Activated CD4-positive, alpha-beta memory T cell treated with anti-CD3 and anti-CD28 coated beads, Interleukin-2, amount 10 ng/mL, durations not matched to agents 7 days and 5 days (primary cell): ENCODE results near the gene RSPH4A. TPM values are rescaled to one million over a fixed set of nuclear protein-coding genes. Genes with fewer than 3 reads are reported as not detected.

Source experiments
- CTCF ChIA-PET: fragments of 350-600 bp; sonication (Branson Sonifier 250); formaldehyde crosslinking; loops from one replicate; lab custom pipeline; 2021; ENCODE audit warnings: antibody characterized with exemption, inconsistent platforms; lab: Charles Lee
- POLR2A ChIA-PET: fragments of 350-600 bp; sonication (Branson Sonifier 250); formaldehyde crosslinking; loops from one replicate; lab custom pipeline; 2021; ENCODE audit warnings: antibody characterized with exemption; lab: Charles Lee
- DNase-seq: peaks from one replicate; pipeline ENCODE4 v3.0.0-alpha.2; 2020
- H3K27ac Mint-ChIP-seq: one replicate; pipeline ENCODE4 v1.8.0; 2021; ENCODE audit warnings: mild to moderate bottlenecking, mixed read lengths
- H3K27me3 Mint-ChIP-seq: one replicate; pipeline ENCODE4 v1.8.0; 2021; ENCODE audit warnings: mixed read lengths
- H3K36me3 Mint-ChIP-seq: one replicate; pipeline ENCODE4 v1.8.0; 2021; ENCODE audit warnings: low read depth, mixed read lengths
- H3K4me1 Mint-ChIP-seq: one replicate; pipeline ENCODE4 v1.8.0; 2021; ENCODE audit warnings: mixed read lengths
- H3K4me3 Mint-ChIP-seq: one replicate; pipeline ENCODE4 v1.8.0; 2021; ENCODE audit warnings: mild to moderate bottlenecking, mixed read lengths
- H3K9me3 Mint-ChIP-seq: one replicate; pipeline ENCODE4 v1.8.0; 2021; ENCODE audit warnings: mixed read lengths
- total RNA-seq, 2 experiments: library from RNA; stranded (reverse); gene quantifications; one replicate each; pipeline ENCODE4 v1.2.3, GENCODE V29; 2021

The RSPH4A gene
- under 1 TPM; 0.10 to 0.15 TPM for total RNA-seq

GRCh38 chr6:116615937-116616736, at the start of gene RSPH4A:
TSS of gene RSPH4A (plus strand) at chr6:116616479. CDS start at chr6:116616624, 145 bp downstream.
- POLR2A ChIA-PET, result no interaction called here
- H3K4me1 Mint-ChIP-seq, result peaks cover 13% of the 10 kb centered on the region

GRCh38 chr6:116568111-116568510, 48.2 kb upstream of the RSPH4A start:
- H3K4me3 Mint-ChIP-seq, result no peak overlapping the region
- no peak for DNase-seq
- peaks cover 20% of the 10 kb centered on the region for H3K27me3 Mint-ChIP-seq
- POLR2A ChIA-PET, result no interaction called here
- peaks cover 32% of the 10 kb centered on the region for H3K4me1 Mint-ChIP-seq
- no peak overlapping the region for H3K27ac Mint-ChIP-seq
- CTCF ChIA-PET, result no interaction called here
- H3K36me3 Mint-ChIP-seq, result no peaks in the 10 kb centered on the region
- no peaks in the 10 kb centered on the region for H3K9me3 Mint-ChIP-seq

More at GRCh38 chr6:116615937-116616736, at the start of gene RSPH4A:
- DNase-seq, result peak; percentile 78
- Mint-ChIP-seq H3K9me3 (no peaks in the 10 kb centered on the region), H3K27ac (peak within 1 kb of the TSS; percentile 13), H3K4me3 (peak within 1 kb of the TSS; percentile 79), H3K36me3 (no peaks in the 10 kb centered on the region), H3K27me3 (peaks cover 35% of the 10 kb centered on the region)
- CTCF ChIA-PET, result interaction anchor here (1.4 to 2.0 kb wide), 2 partner anchors 55 to 63 kb away, joined by 3 to 5 read pairs; partner anchors contain the start of gene CALHM4

GRCh38 chr6:116568821-116569755, 47.2 kb upstream of the RSPH4A start:
- CTCF ChIA-PET, result interaction anchor here (0.7 to 2.5 kb wide), 2 partner anchors 12 to 76 kb away, joined by 3 to 21 read pairs; no protein-coding TSS in a partner anchor
- Mint-ChIP-seq H3K9me3 (no peaks in the 10 kb centered on the region), H3K36me3 (peaks cover 3% of the 10 kb centered on the region), H3K27me3 (peaks cover 16% of the 10 kb centered on the region), H3K27ac (no peak overlapping the region), H3K4me1 (peaks cover 41% of the 10 kb centered on the region), H3K4me3 (no peak overlapping the region)
- POLR2A ChIA-PET, result interaction anchor here (1.5 to 2.7 kb wide), 3 partner anchors 55 to 468 kb away, joined by 3 to 13 read pairs (median 8); partner anchors contain the start of genes DSE and NT5DC1
- no peak for DNase-seq

GRCh38 chr6:116570856-116571682, 45.2 kb upstream of the RSPH4A start, which contains the start of gene RWDD1:
TSS of gene RWDD1 (plus strand) at chr6:116571504. CDS start at chr6:116571583, 79 bp downstream.
- CTCF ChIA-PET, result interaction anchor here (0.9 to 2.9 kb wide), 12 partner anchors 8 to 317 kb away, joined by 3 to 21 read pairs (median 6); partner anchors contain the start of genes TSPYL1, TSPYL4 and ZUP1
- peaks cover 44% of the 10 kb centered on the region for H3K4me1 Mint-ChIP-seq
- peak; percentile 99 for DNase-seq
- POLR2A ChIA-PET, result interaction anchor here (0.6 to 3.5 kb wide), 24 partner anchors 9 to 470 kb away, joined by 3 to 55 read pairs (median 6); partner anchors contain the start of genes DSE, KPNA5, NT5DC1 and TSPYL1
- H3K27ac Mint-ChIP-seq, result peak within 1 kb of the TSS; percentile 88
- peak within 1 kb of the TSS; percentile 92 for H3K4me3 Mint-ChIP-seq
- peaks cover 9% of the 10 kb centered on the region for H3K36me3 Mint-ChIP-seq
- H3K27me3 Mint-ChIP-seq, result peaks cover 8% of the 10 kb centered on the region
- no peaks in the 10 kb centered on the region for H3K9me3 Mint-ChIP-seq

- Mint-ChIP-seq H3K36me3 (peaks cover 15% of the 10 kb centered on the region), H3K4me1 (peaks cover 49% of the 10 kb centered on the region), H3K4me3 (peak overlapping the region; percentile 92), H3K9me3 (no peaks in the 10 kb centered on the region), H3K27me3 (peaks cover 4% of the 10 kb centered on the region), H3K27ac (peak overlapping the region; percentile 88)
- CTCF ChIA-PET, result interaction anchor here (0.9 to 2.9 kb wide), 10 partner anchors 8 to 317 kb away, joined by 3 to 21 read pairs (median 8); partner anchors contain the start of genes TSPYL1, TSPYL4 and ZUP1
- POLR2A ChIA-PET, result interaction anchor here (0.8 to 3.5 kb wide), 20 partner anchors 8 to 471 kb away, joined by 3 to 55 read pairs (median 6); partner anchors contain the start of genes DSE, KPNA5, NT5DC1 and TSPYL1
- no peak for DNase-seq
Observed at GRCh38 chr6:116571683-116572000, 44.6 kb upstream of the RSPH4A start.

GRCh38 chr6:116572162-116572561, 44.1 kb upstream of the RSPH4A start:
- peaks cover 53% of the 10 kb centered on the region for H3K4me1 Mint-ChIP-seq
- H3K27ac Mint-ChIP-seq, result peak overlapping the region; percentile 88
- DNase-seq, result no peak
- H3K36me3 Mint-ChIP-seq, result peaks cover 17% of the 10 kb centered on the region
- no peaks in the 10 kb centered on the region for H3K27me3 Mint-ChIP-seq
- peak overlapping the region; percentile 92 for H3K4me3 Mint-ChIP-seq
- no peaks in the 10 kb centered on the region for H3K9me3 Mint-ChIP-seq
- POLR2A ChIA-PET, result interaction anchor here (0.6 to 3.5 kb wide), 17 partner anchors 8 to 471 kb away, joined by 3 to 55 read pairs (median 6); partner anchors contain the start of genes KPNA5, NT5DC1, TSPYL1 and TSPYL4
- CTCF ChIA-PET, result interaction anchor here (1.4 to 2.9 kb wide), 7 partner anchors 9 to 318 kb away, joined by 5 to 19 read pairs (median 9); partner anchors contain the start of genes TSPYL1, TSPYL4 and ZUP1

GRCh38 chr6:116575227-116575626, 41.1 kb upstream of the RSPH4A start:
- no peaks in the 10 kb centered on the region for H3K9me3 Mint-ChIP-seq
- H3K36me3 Mint-ChIP-seq, result peaks cover 26% of the 10 kb centered on the region
- DNase-seq, result no peak
- H3K4me3 Mint-ChIP-seq, result no peak overlapping the region
- POLR2A ChIA-PET, result no interaction called here
- no peaks in the 10 kb centered on the region for H3K27me3 Mint-ChIP-seq
- no peak overlapping the region for H3K27ac Mint-ChIP-seq
- peaks cover 49% of the 10 kb centered on the region for H3K4me1 Mint-ChIP-seq
- CTCF ChIA-PET, result no interaction called here

- Mint-ChIP-seq H3K27ac (no peak overlapping the region), H3K27me3 (no peaks in the 10 kb centered on the region), H3K4me1 (peaks cover 36% of the 10 kb centered on the region), H3K4me3 (no peak overlapping the region), H3K36me3 (peaks cover 32% of the 10 kb centered on the region), H3K9me3 (no peaks in the 10 kb centered on the region)
- DNase-seq, result no peak
- ChIA-PET POLR2A (no interaction called here), CTCF (interaction anchor here (1.4 kb wide), 1 partner anchor 16 kb away, joined by 5 read pairs; no protein-coding TSS in a partner anchor)
Observed at GRCh38 chr6:116577486-116577885, 38.8 kb upstream of the RSPH4A start.

- Mint-ChIP-seq H3K9me3 (no peaks in the 10 kb centered on the region), H3K4me3 (no peak overlapping the region), H3K27ac (no peak overlapping the region), H3K27me3 (no peaks in the 10 kb centered on the region), H3K36me3 (peaks cover 34% of the 10 kb centered on the region), H3K4me1 (peaks cover 28% of the 10 kb centered on the region)
- DNase-seq, result no peak
- ChIA-PET POLR2A (no interaction called here), CTCF (interaction anchor here (1.4 kb wide), 1 partner anchor 17 kb away, joined by 5 read pairs; no protein-coding TSS in a partner anchor)
Observed at GRCh38 chr6:116578335-116578734, 37.9 kb upstream of the RSPH4A start.

GRCh38 chr6:116579143-116579542, 37.1 kb upstream of the RSPH4A start:
- ChIA-PET CTCF (interaction anchor here (0.9 to 3.9 kb wide), 3 partner anchors 9 to 24 kb away, joined by 3 to 21 read pairs (median 3); partner anchors contain the start of gene RWDD1), POLR2A (interaction anchor here (0.8 to 2.7 kb wide), 2 partner anchors 8 to 326 kb away, joined by 4 to 12 read pairs; partner anchors contain the start of gene RWDD1)
- H3K9me3 Mint-ChIP-seq, result no peaks in the 10 kb centered on the region
- DNase-seq, result no peak
- H3K36me3 Mint-ChIP-seq, result peaks cover 31% of the 10 kb centered on the region
- peaks cover 20% of the 10 kb centered on the region for H3K4me1 Mint-ChIP-seq
- H3K4me3 Mint-ChIP-seq, result no peak overlapping the region
- H3K27me3 Mint-ChIP-seq, result no peaks in the 10 kb centered on the region
- H3K27ac Mint-ChIP-seq, result no peak overlapping the region

- Mint-ChIP-seq H3K36me3 (peaks cover 38% of the 10 kb centered on the region), H3K4me1 (peaks cover 16% of the 10 kb centered on the region), H3K4me3 (no peak overlapping the region), H3K27me3 (no peaks in the 10 kb centered on the region), H3K27ac (no peak overlapping the region), H3K9me3 (no peaks in the 10 kb centered on the region)
- ChIA-PET CTCF (interaction anchor here (3.9 kb wide), 1 partner anchor 10 kb away, joined by 21 read pairs; the partner anchor contains the start of gene RWDD1), POLR2A (interaction anchor here (1.0 to 2.7 kb wide), 2 partner anchors 8 to 9 kb away, joined by 3 to 12 read pairs; partner anchors contain the start of gene RWDD1)
- DNase-seq, result no peak
Observed at GRCh38 chr6:116580198-116580597, 36.1 kb upstream of the RSPH4A start.
